Activated naive CD8-positive, alpha-beta T cell treated with anti-CD3 and anti-CD28 coated beads, Interleukin-2, amount 50 U/mL, for 24 hours (primary cell): ENCODE data around the gene ZSWIM5.
"Not testable (repeated sequence)": the region's sequence is repeated elsewhere in the genome, so short reads cannot be mapped to it uniquely, and the experiment has no call there.

Experiments used
- ATAC-seq: fragments of 150-1000 bp; cut with Tn5 transposase; one replicate; pipeline ENCODE4 v1.10.0; 2021
- DNase-seq: peaks from one replicate; pipeline ENCODE4 v3.0.0; 2021
- H3K27ac Mint-ChIP-seq: one replicate; pipeline ENCODE4 v1.8.0; 2021; ENCODE audit warnings: mild to moderate bottlenecking, mixed read lengths
- H3K27me3 Mint-ChIP-seq: one replicate; pipeline ENCODE4 v1.8.0; 2021; ENCODE audit warnings: mixed read lengths
- H3K36me3 Mint-ChIP-seq: one replicate; pipeline ENCODE4 v1.8.0; 2021; ENCODE audit warnings: low read depth, mixed read lengths
- H3K4me1 Mint-ChIP-seq: one replicate; pipeline ENCODE4 v1.8.0; 2021; ENCODE audit warnings: mixed read lengths
- H3K4me3 Mint-ChIP-seq: one replicate; pipeline ENCODE4 v1.8.0; 2021; ENCODE audit warnings: mild to moderate bottlenecking, moderate library complexity, mixed read lengths
- H3K9me3 Mint-ChIP-seq: one replicate; pipeline ENCODE4 v1.8.0; 2021; ENCODE audit warnings: mixed read lengths

The ZSWIM5 gene

DNA sequence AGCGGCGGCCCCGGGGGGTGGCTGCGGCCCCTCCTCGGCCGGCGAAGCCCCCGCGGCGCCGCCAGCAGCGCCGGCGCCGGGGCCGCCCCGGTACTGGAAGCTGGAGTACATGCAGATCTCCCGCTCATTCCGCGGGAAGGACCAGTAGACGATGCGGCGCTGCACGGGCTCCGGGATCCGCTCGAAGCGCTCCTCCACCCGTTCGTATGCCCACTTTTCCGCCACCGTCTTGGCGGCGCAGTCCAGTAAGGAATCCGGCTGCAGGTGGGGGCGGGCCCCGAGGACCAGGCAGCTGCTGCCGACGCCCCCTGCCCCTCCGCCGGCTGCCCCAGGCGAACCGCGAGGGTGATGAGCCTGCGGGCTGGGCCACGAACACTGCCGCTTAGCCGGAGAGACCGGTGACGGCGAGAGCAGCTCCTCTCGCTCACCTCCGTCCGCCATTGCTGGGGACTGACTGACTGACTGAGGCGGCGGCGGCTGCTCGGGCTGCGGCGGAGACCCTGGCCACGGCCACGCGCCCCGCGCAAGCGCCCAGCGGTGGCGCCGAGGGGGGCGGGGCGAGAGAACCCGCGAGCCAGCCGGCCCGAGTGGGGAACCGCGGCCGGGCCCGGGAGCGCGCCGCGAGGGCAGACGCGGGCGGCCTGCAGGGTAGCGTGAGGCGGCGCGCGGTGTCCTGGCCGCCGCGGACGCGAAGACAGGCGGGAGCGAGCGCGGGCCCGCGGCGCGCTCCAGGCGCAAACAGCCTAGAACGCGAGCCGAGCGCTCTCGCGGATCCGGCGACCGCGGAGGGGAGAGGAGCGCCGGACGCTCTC, at the start of gene ZSWIM5:
Gene ZSWIM5, minus strand, starts transcription at position 696 of the 812 bp plus-strand sequence. Its CDS starts 255 bp downstream, at position 441.
- peaks cover 35% of the 10 kb centered on the region for H3K4me1 Mint-ChIP-seq
- H3K27ac Mint-ChIP-seq = peak within 1 kb of the TSS; percentile 79
- H3K36me3 Mint-ChIP-seq = no peaks in the 10 kb centered on the region
- H3K27me3 Mint-ChIP-seq = peaks cover 31% of the 10 kb centered on the region
- H3K4me3 Mint-ChIP-seq = peak within 1 kb of the TSS; percentile 89
- ATAC-seq (peak; percentile 90), DNase-seq (peak; percentile 60)
- no peaks in the 10 kb centered on the region for H3K9me3 Mint-ChIP-seq

DNA sequence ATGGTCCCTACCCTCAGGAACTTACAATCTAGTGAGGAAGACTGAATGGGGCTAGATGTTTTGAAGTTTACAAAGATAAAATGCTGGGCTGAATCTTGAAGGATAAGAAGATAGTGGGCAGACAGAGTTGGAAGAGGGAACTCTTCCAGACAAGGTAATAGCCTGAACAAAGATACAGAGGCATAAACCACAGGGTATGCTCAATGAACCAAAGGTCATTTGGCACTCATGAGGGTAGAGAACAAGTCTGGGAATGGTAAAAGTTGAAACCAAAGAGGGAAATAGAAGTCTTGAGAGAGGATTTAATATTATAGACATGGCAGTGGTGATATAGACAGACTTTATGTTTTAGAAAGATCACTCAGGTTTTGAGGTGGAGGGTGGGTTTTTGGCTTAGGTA, 48.1 kb upstream of the ZSWIM5 start:
- ATAC-seq = no peak
- peaks cover 4% of the 10 kb centered on the region for H3K27me3 Mint-ChIP-seq
- H3K4me1 Mint-ChIP-seq = no peaks in the 10 kb centered on the region
- H3K36me3 Mint-ChIP-seq = peaks cover 6% of the 10 kb centered on the region
- no peak overlapping the region for H3K27ac Mint-ChIP-seq
- no peak overlapping the region for H3K4me3 Mint-ChIP-seq
- peaks cover 20% of the 10 kb centered on the region for H3K9me3 Mint-ChIP-seq
- no peak for DNase-seq

DNA sequence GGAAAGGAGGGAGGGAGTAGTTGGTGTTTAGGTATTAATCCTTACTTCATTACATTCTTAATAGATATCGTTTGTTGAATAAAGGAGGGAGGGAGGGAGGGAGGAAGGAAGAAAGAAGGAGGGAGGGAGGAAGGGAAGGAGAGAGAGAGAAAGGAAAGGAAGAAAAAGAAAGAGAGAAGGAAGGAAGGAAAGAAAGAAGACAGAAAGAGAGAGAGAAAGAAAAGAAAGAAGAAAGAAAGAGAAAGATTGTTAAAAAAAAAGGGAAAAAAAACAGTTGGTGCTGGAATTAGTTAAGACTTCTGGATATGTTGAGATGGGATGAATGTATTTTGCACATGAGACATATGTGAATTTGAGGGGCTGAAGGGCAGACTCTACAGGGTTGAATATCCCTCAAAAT, 44.1 kb upstream of the ZSWIM5 start:
- ATAC-seq = no peak
- no peak overlapping the region for H3K4me3 Mint-ChIP-seq
- peaks cover 4% of the 10 kb centered on the region for H3K27me3 Mint-ChIP-seq
- H3K4me1 Mint-ChIP-seq = peaks cover 21% of the 10 kb centered on the region
- peaks cover 7% of the 10 kb centered on the region for H3K36me3 Mint-ChIP-seq
- no peak for DNase-seq
- peaks cover 10% of the 10 kb centered on the region for H3K9me3 Mint-ChIP-seq
- H3K27ac Mint-ChIP-seq = no peak overlapping the region

DNA sequence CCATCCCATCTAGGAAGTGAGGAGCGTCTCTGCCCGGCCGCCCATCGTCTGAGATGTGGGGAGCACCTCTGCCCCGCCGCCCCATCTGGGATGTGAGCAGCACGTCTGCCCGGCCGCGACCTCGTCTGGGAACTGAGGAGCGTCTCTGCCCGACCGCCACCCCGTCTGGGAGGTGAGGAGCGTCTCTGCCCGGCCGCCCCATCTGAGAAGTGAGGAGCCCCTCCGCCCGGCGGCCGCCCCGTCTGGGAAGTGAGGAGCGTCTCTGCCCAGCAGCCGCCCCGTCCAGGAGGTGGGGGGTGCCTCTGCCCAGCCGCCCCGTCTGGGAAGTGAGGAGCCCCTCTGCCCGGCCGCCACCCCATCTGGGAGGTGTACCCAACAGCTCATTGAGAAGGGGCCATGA, 41.6 kb upstream of the ZSWIM5 start:
- not testable (repeated sequence) for H3K4me3 Mint-ChIP-seq, H3K36me3 Mint-ChIP-seq, DNase-seq, H3K27me3 Mint-ChIP-seq, ATAC-seq, H3K27ac Mint-ChIP-seq
- Mint-ChIP-seq H3K9me3 (peaks cover 16% of the 10 kb centered on the region), H3K4me1 (peaks cover 22% of the 10 kb centered on the region)

DNA sequence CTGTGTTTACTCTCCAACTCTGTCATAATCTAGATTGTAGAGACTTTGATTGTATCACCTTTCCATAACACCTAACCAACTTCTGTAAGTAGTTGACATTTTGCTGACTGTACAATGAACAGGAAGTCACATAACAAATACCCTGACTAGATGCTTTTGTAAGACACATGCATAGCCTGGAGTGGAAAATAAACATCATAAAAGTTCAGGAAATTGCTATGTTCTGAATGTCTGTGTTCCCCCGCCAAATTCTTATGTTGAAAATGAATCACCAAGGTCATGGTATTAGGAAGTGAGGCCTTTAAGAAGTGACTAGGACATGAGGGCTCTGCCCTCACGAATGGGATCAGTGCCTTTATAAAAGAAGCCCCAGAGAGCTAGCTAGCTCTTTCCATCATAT, 40.4 kb upstream of the ZSWIM5 start:
- no peaks in the 10 kb centered on the region for H3K27me3 Mint-ChIP-seq
- ATAC-seq (peak; percentile 95), DNase-seq (no peak)
- peaks cover 22% of the 10 kb centered on the region for H3K4me1 Mint-ChIP-seq
- H3K4me3 Mint-ChIP-seq = no peak overlapping the region
- peaks cover 26% of the 10 kb centered on the region for H3K9me3 Mint-ChIP-seq
- peaks cover 10% of the 10 kb centered on the region for H3K36me3 Mint-ChIP-seq
- peak overlapping the region; percentile 86 for H3K27ac Mint-ChIP-seq

DNA sequence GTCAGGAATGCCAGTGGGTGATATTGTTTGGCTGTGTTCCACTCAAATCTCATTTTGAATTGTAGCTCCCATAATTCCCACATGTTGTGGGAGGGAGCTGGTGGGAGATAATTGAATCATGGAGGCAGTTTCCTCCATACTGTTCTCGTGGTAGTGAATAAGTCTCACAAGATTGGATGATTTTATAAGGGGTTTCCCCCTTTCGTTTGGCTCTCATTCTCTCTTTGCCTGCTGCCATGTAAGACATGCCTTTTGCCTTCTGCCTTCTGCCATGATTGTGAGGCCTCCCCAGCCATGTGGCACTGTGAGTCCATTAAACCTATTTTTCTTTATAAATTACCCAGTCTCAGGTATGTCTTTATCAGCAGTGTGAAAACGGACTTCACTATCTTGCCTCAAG, 40.0 kb upstream of the ZSWIM5 start:
- Mint-ChIP-seq H3K36me3 (peaks cover 11% of the 10 kb centered on the region), H3K9me3 (peaks cover 28% of the 10 kb centered on the region), H3K4me1 (peaks cover 22% of the 10 kb centered on the region), H3K27ac (peak overlapping the region; percentile 86)
- DNase-seq, H3K27me3 Mint-ChIP-seq, H3K4me3 Mint-ChIP-seq, ATAC-seq: not testable (repeated sequence)

DNA sequence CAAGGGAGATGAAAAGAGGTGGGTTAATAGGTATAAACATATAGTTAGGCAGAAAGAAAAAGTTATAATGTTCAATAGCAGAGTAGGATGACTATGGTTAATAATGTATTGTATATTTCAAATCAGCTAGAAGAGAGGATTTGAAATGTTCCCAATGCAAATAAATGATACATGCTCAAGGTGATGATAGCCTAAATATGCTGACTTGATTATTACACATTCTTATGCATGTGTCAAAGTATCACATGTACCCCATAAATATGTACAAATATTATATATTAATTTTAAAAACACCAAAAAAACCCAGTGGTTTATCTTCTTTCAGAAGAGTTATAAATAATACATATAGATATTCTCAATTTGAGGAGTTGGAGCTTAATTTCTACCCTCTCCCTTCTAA, 38.3 kb upstream of the ZSWIM5 start:
- H3K9me3 Mint-ChIP-seq = peaks cover 28% of the 10 kb centered on the region
- H3K36me3 Mint-ChIP-seq = peaks cover 11% of the 10 kb centered on the region
- no peak overlapping the region for H3K4me3 Mint-ChIP-seq
- no peak for DNase-seq
- no peak overlapping the region for H3K27ac Mint-ChIP-seq
- ATAC-seq = no peak
- no peaks in the 10 kb centered on the region for H3K27me3 Mint-ChIP-seq
- peaks cover 22% of the 10 kb centered on the region for H3K4me1 Mint-ChIP-seq

DNA sequence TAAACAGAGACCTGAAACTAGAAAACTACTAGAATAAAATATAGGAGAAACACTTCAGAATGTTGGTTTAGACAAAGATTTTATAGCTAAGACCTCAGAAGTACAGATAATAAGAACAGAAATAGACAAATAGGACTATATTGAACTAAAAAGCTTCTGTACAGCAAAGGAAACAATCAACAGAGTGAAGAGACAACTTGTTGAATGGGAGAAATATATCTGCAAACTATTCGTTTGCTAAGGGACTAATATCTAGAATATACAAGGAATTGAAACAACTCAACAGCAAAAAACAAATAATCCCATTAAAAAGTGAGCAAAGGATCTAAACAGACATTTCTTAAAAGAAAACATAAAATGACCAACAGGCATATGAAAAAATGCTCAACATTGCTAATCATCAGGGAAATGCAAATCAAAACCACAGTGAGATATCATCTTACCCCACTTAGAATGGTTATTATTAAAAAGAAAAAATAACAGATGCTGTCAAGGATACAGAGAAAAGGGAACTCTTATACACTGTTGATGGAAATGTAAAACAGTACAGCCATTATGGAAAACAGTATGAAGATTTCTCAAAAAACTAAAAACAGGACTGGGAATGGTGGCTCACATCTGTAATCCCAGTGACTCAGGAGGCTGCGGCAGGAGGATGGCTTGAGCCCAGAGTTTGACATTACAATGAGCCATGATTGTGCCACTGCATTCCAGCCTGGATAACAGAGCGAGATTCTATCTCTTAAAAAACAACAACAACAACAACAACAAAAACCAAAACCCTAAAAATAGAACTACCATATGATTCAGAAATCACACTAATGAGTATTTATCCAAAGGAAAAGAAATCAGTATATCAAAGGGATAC, 37.3 kb upstream of the ZSWIM5 start:
- ATAC-seq (no peak), DNase-seq (no peak)
- peaks cover 22% of the 10 kb centered on the region for H3K4me1 Mint-ChIP-seq
- H3K4me3 Mint-ChIP-seq = no peak overlapping the region
- H3K27ac Mint-ChIP-seq = no peak overlapping the region
- H3K27me3 Mint-ChIP-seq = no peaks in the 10 kb centered on the region
- peaks cover 11% of the 10 kb centered on the region for H3K36me3 Mint-ChIP-seq
- peaks cover 28% of the 10 kb centered on the region for H3K9me3 Mint-ChIP-seq

DNA sequence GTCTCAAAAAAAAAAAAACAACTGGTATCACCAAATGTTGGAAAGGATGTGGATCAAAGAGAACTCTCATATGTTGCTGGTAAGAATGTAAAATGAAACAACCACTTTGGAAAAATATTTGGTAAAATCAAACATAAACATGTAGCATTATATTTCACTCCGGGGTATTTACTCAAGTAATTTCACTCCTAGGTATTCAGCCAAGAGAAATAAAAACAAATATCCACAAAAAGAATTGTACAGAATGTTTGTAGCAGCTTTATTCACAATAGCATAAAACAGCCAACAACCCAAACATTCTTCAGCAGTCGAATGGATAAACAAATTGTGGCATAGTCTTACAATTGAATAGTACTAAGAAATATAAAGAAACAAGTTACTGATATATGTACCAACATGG, 32.4 kb upstream of the ZSWIM5 start:
- no peak for DNase-seq
- H3K9me3 Mint-ChIP-seq = peaks cover 17% of the 10 kb centered on the region
- peaks cover 4% of the 10 kb centered on the region for H3K36me3 Mint-ChIP-seq
- ATAC-seq = no peak
- no peak overlapping the region for H3K4me3 Mint-ChIP-seq
- no peak overlapping the region for H3K27ac Mint-ChIP-seq
- no peaks in the 10 kb centered on the region for H3K27me3 Mint-ChIP-seq
- H3K4me1 Mint-ChIP-seq = no peaks in the 10 kb centered on the region

DNA sequence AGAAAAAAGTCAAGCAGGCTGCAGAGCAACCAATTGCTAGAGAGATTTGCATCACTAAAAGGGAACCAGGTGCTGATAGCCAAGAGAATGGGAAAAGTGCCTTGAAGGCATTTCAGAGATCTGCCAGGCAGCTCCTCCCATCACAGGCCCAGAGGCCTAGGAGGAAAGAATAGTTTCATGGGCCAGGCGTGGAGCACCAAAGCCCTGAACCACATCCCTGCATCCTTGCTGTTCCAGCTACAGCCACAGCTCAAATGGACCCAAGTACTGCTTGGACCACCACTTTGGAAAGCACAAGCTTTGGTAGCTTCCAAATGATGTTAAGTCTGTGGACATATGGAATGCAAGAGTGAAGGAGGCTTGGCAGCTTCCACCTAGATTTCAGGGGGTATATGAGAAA, 29.7 kb upstream of the ZSWIM5 start:
- no peak overlapping the region for H3K4me3 Mint-ChIP-seq
- no peaks in the 10 kb centered on the region for H3K4me1 Mint-ChIP-seq
- H3K27me3 Mint-ChIP-seq = no peaks in the 10 kb centered on the region
- no peak for ATAC-seq
- peaks cover 5% of the 10 kb centered on the region for H3K9me3 Mint-ChIP-seq
- H3K36me3 Mint-ChIP-seq = no peaks in the 10 kb centered on the region
- no peak overlapping the region for H3K27ac Mint-ChIP-seq
- DNase-seq = no peak

DNA sequence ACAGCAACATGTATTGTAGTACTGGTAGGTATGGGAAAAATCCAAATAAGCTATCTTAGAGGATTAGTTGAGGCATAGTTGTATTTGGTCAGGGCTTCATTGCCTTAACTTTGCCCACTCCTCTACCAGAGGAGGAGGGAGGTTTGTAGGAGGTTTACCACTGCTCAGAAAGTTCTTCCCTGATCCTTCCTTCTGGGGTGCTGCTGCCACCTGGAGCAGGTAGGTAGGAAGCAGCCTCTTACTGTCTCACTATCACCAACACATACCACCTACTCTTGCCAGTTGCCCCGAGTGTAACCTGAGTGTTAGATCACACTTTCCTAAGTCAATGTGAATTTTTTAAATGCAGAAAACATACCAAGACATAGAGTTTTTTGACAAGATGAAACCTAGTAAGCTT, 24.1 kb upstream of the ZSWIM5 start:
- no peaks in the 10 kb centered on the region for H3K36me3 Mint-ChIP-seq
- peaks cover 5% of the 10 kb centered on the region for H3K9me3 Mint-ChIP-seq
- no peak for ATAC-seq
- no peaks in the 10 kb centered on the region for H3K4me1 Mint-ChIP-seq
- H3K27me3 Mint-ChIP-seq = no peaks in the 10 kb centered on the region
- H3K27ac Mint-ChIP-seq = no peak overlapping the region
- DNase-seq = no peak
- no peak overlapping the region for H3K4me3 Mint-ChIP-seq

DNA sequence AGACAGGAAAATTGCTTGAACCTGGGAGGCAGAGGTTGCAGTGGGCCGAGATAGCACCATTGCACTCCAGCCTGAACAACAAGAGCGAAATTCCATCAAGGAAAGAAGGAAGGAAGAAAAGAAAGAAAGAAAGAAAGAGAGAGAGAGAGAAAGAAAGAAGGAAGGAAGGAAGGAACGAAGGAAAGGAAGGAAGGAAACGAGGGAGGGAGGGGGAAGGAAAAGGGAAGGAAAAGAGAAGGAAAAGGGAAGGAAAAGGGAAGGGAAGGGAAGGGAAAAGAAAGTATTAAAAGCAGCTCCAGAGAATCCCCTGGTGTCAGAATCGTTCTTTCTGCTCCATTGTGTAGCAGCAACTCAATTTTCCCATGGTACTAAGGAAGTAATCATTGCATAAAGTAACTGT, 19.2 kb upstream of the ZSWIM5 start:
- DNase-seq (no peak), ATAC-seq (no peak)
- no peak overlapping the region for H3K4me3 Mint-ChIP-seq
- no peaks in the 10 kb centered on the region for H3K36me3 Mint-ChIP-seq
- H3K4me1 Mint-ChIP-seq = no peaks in the 10 kb centered on the region
- no peaks in the 10 kb centered on the region for H3K27me3 Mint-ChIP-seq
- no peak overlapping the region for H3K27ac Mint-ChIP-seq
- no peaks in the 10 kb centered on the region for H3K9me3 Mint-ChIP-seq

DNA sequence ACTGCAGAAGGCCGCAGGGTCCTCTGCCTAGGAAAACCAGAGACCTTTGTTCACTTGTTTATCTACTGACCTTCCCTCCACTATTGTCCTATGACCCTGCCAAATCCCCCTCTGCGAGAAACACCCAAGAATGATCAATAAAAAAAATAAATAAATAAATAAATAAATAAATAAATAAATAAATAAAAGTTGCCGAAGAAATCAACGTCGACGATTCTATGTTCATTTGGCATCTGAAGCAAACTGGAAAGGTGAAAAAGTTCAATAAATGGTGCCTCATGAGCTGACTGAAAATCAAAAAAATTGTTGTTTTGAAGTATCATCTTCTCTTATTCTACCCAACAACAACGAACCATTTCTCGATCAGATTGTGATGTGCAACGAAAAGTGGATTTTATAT, 17.3 kb upstream of the ZSWIM5 start:
- H3K9me3 Mint-ChIP-seq, H3K36me3 Mint-ChIP-seq, ATAC-seq: not testable (repeated sequence)

DNA sequence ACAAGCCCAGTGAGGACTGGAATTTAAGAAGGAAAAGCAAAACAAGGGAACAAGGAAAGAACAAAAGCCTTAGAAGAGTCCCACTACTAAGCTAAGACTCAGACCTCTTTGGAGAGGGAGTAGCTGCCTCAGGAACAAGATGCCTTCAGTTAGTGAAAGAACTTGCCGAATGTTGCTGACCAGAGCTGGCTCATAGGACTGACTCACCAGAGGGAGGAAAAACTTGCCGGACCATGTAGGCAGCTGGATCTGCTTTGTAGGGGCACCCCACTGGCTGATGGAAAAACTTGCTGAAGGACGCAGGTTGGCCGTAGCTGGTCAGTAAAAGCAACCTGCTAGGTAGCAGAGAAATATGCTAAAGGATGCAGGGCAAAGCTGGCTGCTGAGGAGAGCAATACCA, 15.3 kb upstream of the ZSWIM5 start:
- H3K9me3 Mint-ChIP-seq = no peaks in the 10 kb centered on the region
- H3K27me3 Mint-ChIP-seq = no peaks in the 10 kb centered on the region
- H3K4me3 Mint-ChIP-seq = no peak overlapping the region
- H3K4me1 Mint-ChIP-seq = no peaks in the 10 kb centered on the region
- no peaks in the 10 kb centered on the region for H3K36me3 Mint-ChIP-seq
- H3K27ac Mint-ChIP-seq = no peak overlapping the region
- ATAC-seq (no peak), DNase-seq (no peak)

More for the DNA sequence above, 17.3 kb upstream of the ZSWIM5 start:
- not testable (repeated sequence) for DNase-seq, H3K27me3 Mint-ChIP-seq, H3K27ac Mint-ChIP-seq, H3K4me1 Mint-ChIP-seq, H3K4me3 Mint-ChIP-seq

DNA sequence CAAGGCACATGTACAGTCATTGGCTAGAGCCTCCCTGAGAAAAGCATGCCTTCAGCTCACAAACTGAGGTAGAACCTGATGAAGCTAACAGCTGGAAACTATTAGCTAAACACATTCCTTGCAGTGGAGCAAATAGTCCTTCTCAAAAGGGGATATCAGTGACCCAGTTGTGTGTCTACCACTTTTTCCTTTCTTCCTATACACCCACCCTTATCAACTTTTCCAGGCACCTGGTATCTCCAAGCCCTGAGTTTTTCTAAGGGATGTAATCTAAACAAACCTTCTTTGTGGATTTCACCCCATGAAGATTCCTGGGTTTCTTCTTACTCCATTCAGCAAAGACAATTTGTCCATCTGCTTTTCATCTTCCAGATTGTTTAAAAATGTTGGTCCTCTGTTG, 10.5 kb upstream of the ZSWIM5 start:
- no peaks in the 10 kb centered on the region for H3K27me3 Mint-ChIP-seq
- H3K9me3 Mint-ChIP-seq = no peaks in the 10 kb centered on the region
- ATAC-seq = no peak
- H3K4me1 Mint-ChIP-seq = no peaks in the 10 kb centered on the region
- DNase-seq = no peak
- H3K27ac Mint-ChIP-seq = no peak overlapping the region
- no peaks in the 10 kb centered on the region for H3K36me3 Mint-ChIP-seq
- H3K4me3 Mint-ChIP-seq = no peak overlapping the region
